GM18511 (cell line): ENCODE data around the gene RNU7-1.

Source experiments
- ATAC-seq: cut with Tn5 transposase; IDR thresholded peaks from one replicate; pipeline ENCODE4 v1.9.1; 2021; ENCODE audit warnings: mild to moderate bottlenecking, moderate library complexity; ENCODE audit not compliant: unreplicated experiment

Gene RNU7-1

DNA sequence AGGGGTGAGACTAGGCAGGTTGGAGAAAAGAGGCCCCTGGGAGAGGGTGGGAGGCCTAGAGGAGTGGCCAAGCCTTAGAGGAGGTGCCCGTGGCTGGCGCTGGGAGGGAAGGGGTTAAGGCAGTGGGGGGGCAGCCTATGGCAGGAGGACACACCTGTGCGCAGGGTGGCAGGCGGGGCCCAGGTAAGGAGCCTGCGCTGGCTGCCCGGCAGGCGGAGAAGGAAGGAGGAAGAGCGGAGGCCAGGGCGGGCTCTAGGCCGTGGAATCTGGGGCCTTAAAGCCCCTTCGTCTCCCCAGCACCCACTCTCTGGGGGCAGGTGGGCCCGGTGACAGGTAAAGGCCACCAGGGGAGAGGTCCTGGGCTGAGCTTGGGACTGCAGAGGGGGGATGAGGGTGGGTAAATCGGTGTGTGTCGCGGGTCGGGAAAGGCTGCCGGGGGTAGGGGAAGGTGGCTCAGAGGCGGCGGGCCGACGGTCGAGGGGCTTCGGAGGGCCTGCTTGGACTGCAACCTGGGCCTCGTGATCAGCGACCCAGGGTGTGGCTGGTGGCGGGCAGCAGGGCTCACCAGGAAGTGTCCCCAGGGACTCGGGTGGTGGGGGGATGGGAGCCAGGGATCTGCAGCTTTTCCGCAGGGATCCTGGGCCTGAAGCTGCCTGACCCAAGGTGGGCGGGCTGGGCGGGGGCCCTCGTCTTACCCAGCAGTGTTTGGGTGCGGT lies 19.6 kb downstream of the RNU7-1 start:
- ATAC-seq, result no peak

DNA sequence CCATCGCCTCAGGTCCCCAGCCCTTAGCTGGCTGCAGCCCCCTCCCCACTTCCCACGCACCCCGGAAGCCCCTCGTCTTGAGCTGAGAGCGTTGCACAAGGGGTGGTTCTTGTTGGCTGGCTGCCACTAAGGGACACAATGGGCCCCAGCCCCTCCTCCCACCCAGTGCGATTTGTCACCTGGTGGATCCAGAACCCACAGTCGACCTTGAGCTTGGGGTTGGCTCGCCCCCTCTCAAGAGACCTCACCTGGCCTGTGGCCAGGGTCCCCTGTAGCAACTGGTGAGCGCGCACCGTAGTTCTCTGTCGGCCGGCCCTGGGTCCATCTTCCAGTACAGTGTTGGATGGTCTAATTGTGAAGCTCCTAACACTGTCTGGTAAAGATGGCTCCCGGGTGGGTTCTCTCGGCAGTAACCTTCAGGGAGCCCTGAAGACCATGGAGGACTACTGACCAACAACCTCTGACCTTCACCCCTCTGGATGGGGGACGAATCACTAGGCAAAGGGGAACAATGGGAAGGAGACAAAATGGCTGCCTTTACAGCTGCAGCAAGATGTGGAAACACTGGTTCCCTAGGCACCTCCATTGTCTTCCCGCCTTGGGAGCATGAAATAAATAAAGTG lies 20.3 kb downstream of the RNU7-1 start:
- ATAC-seq, result no peak

DNA sequence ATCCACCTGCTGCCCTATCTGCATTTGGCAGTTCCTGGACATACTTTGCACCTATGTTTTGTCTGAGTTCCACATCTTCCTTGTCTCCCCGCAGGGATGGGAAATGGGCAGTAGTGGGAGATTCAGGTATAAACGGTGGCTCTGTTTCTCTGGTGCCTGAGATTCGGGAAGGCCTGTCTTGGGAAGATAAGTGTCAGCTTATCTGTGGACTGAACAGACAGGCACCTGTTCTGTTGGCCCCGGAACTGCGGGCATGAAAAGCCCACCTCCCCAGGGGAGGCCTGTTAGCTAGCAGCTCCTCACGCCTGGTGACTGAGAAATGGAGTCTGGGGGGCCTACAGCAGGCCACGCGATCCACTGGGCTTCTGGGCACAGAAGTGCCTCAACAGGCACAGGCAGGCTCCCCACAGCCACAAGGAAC lies 21.0 kb downstream of the RNU7-1 start:
- ATAC-seq, result no peak

DNA sequence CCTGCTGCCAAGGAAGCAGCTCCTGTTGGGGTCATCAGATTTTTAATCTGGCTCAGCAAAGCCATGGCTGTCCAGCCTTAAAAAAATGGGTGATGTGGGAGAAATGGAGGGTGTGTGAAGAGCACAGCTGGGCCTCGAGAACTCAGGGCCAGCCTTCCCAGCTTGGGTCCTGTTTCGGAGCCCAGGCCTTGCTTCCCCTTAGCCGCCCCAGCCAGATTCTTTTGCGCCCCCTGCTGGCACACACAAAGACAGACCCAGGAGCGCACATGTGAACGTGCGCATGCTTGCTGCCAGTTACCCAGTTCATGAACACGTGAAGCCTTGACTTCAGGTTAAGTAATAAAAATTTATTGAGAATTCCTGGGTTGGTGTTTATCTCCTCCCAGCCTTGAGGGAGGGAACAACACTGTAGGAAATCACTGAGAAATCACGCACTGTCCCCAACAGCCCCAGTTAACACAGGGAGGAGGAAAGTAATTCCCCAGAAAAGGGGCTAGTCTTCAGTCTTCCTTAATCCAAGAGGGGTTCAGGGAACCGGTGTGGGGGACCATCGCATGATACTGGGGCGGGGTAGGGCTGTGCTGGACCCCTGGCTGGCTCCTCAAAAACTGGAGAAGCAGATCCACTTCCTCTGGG lies 21.5 kb downstream of the RNU7-1 start:
- peak; percentile 41 for ATAC-seq

DNA sequence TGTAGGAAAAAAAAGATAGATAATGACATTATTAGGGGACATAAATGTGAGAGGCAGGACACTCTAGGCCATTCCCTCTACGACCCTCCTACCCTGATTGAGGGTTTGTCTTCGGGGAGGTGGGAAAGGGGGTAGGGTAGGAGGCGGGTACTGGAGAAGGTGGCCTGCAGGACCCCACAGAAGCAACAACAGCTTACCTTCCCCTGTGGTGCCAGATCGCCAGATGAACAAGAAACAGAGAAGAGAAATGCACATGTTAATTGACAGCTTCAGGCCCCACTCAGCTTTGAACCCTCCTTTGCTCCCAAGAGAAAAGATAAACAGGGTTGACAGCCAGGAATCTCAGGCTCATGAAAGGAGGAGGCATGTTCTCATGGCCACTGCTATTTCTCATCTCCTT lies 22.1 kb downstream of the RNU7-1 start:
- ATAC-seq, result no peak

DNA sequence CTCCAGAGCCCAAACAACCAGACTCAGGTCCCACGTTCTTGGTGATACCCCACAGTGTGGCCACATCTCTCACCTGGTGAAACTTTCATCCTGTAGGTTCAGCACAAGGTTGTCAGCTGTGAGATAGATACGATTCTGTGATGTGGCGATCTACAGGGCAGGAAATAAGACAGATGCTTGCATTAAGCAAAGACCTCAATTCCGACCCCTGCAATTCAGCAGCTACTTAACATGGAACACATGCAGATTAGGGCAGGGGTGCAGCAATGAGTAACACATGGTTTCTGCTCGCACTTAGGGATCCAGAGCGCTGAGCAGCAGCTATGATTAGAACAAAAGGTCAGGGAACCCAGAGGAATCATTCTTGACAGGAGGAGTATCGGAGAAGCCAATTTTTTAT lies 22.7 kb downstream of the RNU7-1 start:
- no peak for ATAC-seq

DNA sequence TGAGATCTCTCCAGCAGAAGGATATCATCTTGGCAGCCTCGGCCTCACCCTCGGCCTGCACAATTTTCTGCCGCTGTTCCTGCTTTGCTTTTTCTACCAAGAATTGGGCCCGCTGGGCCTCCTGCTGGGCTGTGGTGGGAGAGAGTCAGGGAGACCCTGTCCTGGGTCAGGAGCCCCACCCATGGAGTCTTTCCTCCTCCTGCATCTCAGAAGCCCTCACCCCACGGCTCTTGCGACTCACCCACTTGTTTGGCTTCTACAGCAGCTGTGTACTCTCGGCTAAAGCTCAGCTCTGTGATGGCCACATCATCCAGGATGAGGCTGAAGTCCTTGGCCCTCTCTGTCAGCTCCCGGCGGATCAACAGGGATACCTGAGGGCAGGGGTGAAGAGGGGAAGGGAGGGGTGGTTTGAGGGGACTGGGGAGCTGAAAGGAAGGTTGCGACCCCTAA lies 24.1 kb downstream of the RNU7-1 start:
- no peak for ATAC-seq

DNA sequence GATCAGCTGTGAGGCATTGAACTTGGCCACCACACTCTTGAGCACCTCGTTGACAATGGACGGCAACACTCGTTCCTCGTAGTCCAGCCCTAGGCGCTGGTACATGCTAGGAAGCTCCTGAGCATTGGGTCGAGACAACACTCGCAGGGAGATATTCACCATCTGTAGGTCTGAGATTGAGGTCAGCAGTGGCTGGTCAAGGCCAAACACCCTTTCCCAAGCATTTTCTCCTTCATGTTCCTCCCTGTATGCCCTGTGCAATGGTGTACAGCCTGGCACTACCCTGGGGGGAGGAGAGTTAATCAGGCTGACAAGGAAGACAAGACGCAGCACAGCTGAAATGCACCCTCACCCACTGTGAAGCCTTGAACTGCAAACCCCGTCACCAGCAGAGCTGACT lies 24.8 kb downstream of the RNU7-1 start:
- no peak for ATAC-seq

DNA sequence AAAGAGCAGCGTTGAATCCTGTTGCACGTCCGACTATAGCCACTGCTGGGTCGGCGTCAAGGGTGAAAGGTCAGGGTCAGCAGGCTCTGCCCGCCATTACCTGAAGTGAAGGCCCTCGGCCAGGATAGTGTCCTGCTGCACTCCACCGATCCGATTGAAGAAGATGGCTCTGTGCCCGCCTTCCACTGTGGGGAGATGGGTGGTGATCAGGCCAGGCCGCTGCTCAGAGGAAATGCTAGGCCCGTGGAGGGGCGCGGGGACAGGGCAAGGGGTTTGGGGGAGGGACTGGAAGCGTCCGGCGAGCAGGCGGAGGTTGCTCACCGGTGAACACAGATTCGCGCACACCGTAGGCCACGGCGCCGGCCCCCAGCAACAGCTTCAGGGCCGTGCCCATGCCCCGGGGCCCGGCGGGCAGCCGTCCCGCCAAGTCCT lies 26.5 kb downstream of the RNU7-1 start:
- peak; percentile 38 for ATAC-seq

DNA sequence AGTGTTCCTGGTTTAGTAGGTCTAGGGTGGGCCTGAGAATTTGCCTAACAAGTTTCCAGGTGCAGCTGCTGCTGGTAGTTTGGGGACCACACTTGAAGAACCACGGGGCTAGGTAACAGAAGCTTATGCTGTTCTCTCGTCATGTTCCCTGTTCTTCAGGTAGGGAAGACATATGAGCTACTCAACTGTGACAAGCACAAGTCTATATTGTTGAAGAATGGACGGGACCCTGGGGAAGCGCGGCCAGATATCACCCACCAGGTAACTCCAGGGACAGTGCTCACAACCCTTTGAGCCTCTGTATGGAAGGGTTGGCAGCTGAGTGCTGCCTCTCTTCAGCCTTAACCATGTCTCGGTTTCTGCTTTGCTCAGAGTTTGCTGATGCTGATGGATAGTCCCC lies 30.6 kb downstream of the RNU7-1 start:
- no peak for ATAC-seq

DNA sequence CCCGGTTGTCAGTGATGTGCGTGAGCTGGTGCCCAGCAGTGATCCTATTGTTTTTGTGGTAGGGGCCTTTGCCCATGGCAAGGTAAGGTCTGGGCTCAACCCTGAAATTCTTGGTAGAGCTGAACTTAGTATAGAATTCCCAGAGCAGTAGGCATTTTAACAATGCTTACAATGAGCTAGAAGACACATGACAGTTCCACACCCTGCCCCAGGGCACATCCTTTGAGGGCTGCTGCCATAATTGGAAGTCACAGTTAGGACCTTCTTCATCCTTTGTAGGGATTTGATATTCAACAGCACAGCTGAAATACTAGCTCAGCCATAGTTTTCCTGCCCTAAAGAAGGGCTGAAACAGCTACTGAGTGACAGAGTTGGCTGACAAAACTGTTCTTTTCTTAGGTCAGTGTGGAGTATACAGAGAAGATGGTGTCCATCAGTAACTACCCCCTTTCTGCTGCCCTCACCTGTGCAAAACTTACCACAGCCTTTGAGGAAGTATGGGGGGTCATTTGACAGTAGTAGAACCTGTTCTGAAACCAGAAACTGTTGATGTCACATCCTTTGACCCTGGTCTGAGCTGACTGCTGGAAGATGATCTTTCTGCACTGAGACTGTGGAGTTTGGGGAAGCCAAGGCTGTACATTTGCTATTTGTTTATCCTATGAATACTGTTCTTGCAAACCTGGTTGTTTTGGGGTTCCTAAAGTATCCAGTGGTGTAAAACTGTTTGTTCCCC lies 31.8 kb downstream of the RNU7-1 start:
- ATAC-seq, result no peak

DNA sequence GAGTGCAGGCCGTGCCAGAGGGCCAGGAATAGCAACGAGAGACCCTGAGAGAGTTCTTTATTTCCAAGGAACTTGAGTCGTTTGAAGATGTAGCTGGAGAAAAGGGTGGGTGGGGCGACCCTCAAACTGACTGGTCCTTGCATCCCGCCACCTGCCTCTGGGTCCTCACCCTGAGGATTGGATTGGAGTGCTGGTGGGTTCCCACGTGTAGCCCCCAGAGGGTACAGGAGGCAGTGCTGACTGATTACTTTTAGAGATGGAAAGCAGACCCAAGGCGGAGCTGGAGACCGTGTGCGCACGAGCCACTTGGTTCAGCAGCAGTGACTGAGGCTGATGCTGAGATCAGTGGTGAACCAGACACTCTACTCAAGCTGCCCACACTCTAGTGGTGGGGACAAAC lies 34.0 kb downstream of the RNU7-1 start:
- no peak for ATAC-seq

DNA sequence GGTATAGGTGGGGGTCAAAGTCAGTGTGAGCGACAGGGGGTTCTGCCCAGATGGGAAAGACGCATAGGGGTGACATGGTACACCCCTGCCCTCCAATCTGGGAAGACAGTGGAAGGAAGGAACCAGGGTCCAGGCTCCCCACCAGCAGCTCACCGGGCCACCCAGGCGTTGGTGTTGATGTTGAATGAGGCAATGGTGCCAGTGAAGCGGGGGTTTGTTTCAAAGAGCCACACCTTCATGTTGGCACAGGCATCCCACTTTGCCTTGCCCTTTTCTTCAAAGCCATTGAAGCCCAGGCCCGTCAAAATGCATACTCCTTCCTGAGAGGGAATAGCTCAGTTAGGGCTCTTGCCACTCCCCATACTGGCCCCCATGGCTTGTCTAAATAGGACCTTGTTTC lies 34.6 kb downstream of the RNU7-1 start:
- no peak for ATAC-seq

DNA sequence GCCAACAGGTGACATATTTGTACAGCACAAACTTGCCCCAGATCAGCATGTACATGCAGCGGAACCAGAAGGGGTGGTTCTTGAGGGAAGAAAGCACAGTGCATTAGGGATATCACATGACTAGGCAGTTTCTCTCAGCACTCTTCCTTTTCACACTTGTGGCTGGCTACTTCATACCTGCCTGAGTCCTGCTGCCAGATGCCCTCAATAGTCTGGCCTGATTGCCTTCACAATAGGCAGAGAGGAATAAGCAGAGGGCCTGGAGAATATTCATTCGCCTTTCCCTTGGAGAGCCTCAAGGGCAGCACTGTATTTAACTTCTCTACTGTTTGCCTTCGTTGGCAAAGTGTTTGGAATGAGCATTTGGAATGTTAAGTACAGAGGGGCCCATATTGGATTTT lies 35.0 kb downstream of the RNU7-1 start:
- no peak for ATAC-seq

DNA sequence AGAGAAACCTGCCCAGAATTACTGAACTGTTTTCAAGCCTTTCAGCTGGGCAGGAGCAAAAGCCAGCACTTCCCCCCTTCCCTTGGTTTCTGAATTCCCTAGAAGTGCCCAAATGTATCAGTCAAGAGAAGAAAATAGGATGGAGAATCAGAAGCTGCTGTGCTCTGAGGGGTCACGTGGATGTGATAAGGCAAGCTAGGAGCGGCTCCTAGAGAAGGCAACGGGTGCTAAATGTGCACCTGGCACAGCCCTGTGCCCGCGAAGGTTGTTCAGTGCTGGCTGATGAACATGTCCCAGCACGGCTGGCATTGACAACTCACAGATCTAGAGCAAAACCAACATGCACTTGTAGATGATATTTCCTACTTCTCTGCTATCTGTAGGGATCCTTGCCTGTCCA lies 35.4 kb downstream of the RNU7-1 start:
- no peak for ATAC-seq

DNA sequence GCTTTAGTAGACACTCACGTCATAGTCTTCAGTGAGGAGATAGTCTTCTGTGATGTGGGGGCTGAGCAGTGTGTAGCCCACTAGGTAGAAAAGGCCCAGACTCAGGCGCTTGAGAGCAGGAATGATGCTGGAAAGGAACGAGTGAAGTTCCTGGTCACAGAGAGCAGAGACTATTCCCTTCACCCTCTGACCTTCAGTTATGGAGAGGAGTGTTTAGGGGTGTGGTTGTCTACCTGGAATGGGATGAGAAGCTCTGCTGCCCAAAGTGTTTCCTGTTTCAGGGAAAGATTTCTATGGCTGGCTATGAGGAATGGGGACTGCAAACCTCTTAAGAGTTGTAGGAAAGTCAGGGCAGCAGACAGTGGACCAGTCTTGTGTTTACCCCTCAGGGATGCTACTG lies 35.8 kb downstream of the RNU7-1 start:
- ATAC-seq, result no peak

DNA sequence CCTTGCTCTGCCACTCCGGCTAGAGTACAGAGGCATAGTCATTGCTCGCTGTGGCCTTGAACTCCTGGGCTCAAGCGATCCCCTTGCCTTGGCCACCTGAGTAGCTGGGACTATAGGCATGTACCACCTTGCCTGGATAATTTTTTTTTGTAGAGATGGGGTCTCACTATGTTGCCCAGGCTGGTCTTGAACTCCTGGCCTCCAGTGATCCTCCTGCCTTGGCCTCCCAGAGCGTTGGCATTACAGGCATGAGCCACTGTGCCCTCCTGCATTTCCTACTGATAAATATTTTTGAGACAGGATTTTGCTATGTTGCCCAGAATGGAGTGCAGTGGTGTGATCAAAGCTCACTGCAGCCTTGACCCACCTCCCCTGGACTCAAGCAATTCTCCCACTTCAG lies 36.5 kb downstream of the RNU7-1 start:
- no peak for ATAC-seq

DNA sequence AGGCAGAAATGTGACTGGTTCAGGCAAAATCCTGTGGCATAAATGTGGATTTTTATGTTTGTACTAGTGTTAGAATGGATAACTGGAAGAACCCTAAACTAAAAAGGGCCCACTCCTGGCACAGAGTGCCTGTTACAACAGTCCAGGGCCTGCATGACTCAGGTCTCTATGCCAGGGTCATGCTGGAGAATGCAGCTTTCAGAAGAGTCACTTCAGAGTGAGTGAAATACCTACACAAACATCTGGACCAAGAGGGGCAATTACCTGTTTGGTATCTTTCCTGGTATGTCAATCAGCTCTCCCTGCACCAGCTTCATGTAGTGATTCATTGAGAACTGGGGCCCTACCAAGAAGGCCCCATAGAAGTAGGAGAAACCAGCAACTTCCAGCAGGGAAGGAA lies 37.1 kb downstream of the RNU7-1 start:
- ATAC-seq, result no peak

DNA sequence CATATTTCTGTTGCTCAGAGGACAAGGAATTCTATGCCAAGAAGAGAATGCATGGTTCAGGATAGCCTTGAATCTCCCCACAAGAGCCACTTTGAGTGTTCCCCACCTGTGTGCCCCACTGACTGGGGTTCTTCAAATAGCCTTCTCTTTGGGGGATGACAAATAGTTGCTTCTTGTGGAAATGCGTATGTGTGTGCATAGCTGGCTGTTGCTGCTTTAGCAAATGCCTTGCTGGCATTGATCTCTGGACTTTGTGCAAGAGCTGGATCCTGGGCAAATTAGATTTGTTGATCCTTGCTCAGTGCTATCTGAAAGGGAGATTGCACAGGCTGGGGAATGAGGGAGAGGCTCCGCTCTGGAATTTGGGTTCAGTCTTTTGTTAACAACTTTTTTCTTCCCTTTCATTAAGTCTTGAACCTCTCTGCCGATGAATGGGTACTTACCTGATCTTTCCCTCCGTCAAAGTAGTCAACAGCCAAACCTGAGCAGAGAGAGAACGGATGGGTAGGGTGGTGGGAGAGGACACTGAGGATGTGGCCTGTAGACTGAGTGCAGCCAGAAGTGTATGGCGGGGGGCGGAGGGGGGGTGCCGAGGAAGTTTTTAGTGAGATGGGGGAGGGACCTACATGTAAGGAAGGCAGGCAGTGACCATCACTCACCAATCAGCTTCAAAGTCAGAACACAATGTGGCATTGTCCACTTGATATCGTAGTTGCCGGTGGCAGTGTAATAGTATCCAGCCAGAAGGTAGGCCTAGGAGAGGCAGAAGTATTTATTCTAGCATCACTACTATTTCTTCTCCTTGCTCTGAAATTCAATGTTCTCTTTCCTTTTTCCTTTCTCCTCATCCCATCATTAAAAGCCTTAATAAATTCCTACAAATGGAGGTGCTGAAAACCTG lies 37.8 kb downstream of the RNU7-1 start:
- ATAC-seq, result no peak

DNA sequence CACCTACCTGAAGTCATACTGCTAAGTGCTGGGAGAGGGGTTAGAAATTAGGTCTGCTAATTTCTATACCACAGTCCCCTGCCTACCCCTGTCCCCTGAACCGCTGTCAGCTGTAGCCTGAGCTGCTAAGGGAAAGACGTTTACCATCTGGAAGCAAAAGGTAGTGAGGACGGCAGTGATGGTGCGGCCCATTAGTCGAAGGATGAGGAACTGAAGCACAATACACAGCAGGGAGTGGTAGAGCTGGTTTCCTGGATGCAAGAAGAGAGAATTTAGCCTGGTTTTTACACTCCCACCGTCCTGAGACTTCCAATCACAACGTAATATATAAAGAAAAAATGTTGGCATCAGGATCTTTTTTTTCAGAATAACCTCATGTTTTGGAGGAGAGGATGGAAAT lies 38.9 kb downstream of the RNU7-1 start:
- ATAC-seq, result no peak
